Hepatocyte (in vitro differentiated cells): ENCODE measurements around the gene LRFN3. TPM values are rescaled to one million over a fixed set of nuclear protein-coding genes. Genes with fewer than 3 reads are reported as not detected.

ENCODE experiments used
- DNase-seq: peaks from one replicate; pipeline ENCODE4 v3.0.0-alpha.2; 2016; ENCODE audit warnings: low spot score
- H2AFZ ChIP-seq: fragments of 200-600 bp; sonication (generic); 2 replicates; pipeline ENCODE4 v1.6.0; 2016; ENCODE audit warnings: antibody characterized with exemption, mild to moderate bottlenecking
- H3K27ac ChIP-seq: fragments of 200-600 bp; sonication (generic); 2 replicates; pipeline ENCODE4 v1.5.1; 2016; ENCODE audit warnings: mild to moderate bottlenecking
- H3K27me3 ChIP-seq: fragments of 200-600 bp; sonication (generic); 2 replicates; pipeline ENCODE4 v1.6.1; 2016
- H3K36me3 ChIP-seq: fragments of 200-600 bp; sonication (generic); replicated peaks from 2 replicates; pipeline ENCODE4 v1.5.1; 2016; ENCODE audit warnings: low read depth; ENCODE audit not compliant: insufficient read depth
- H3K4me1 ChIP-seq: fragments of 200-600 bp; sonication (generic); 2 replicates; pipeline ENCODE4 v1.5.1; 2016; ENCODE audit warnings: mild to moderate bottlenecking, moderate library complexity; ENCODE audit not compliant: insufficient read depth
- H3K4me2 ChIP-seq: fragments of 200-600 bp; sonication (generic); 2 replicates; pipeline ENCODE4 v1.6.0; 2016
- H3K4me3 ChIP-seq: fragments of 200-600 bp; sonication (generic); 2 replicates; pipeline ENCODE4 v1.5.1; 2016; ENCODE audit warnings: mild to moderate bottlenecking
- H3K79me2 ChIP-seq: fragments of 200-600 bp; sonication (generic); 2 replicates; pipeline ENCODE4 v1.6.0; 2017; ENCODE audit warnings: mild to moderate bottlenecking
- H3K9me2 ChIP-seq: fragments of 200-600 bp; sonication (generic); replicated peaks from 2 replicates; pipeline ENCODE4 v1.6.0; 2017; ENCODE audit warnings: mild to moderate bottlenecking; ENCODE audit not compliant: insufficient read depth
- H3K9me3 ChIP-seq: fragments of 200-600 bp; sonication (generic); 2 replicates; pipeline ENCODE4 v1.5.1; 2016; ENCODE audit warnings: low read depth, mild to moderate bottlenecking
- H4K20me1 ChIP-seq: fragments of 200-600 bp; sonication (generic); 2 replicates; pipeline ENCODE4 v1.6.0; 2016; ENCODE audit warnings: mild to moderate bottlenecking; ENCODE audit not compliant: insufficient read depth, poor library complexity, severe bottlenecking
- CTCF ChIP-seq: fragments of 200-600 bp; sonication (generic); IDR thresholded peaks from 2 replicates; pipeline ENCODE4 v1.5.1; 2016; ENCODE audit warnings: antibody characterized with exemption, mild to moderate bottlenecking; ENCODE audit not compliant: poor library complexity
- EZH2 ChIP-seq: fragments of 200-600 bp; sonication (generic); IDR thresholded peaks from 2 replicates; pipeline ENCODE4 v1.6.1; 2016; ENCODE audit warnings: antibody characterized with exemption, mild to moderate bottlenecking, borderline replicate concordance
- EZH2phosphoT487 ChIP-seq: fragments of 200-600 bp; sonication (generic); IDR thresholded peaks from one replicate; pipeline ENCODE4 v1.6.1; 2018; ENCODE audit warnings: antibody characterized with exemption, mild to moderate bottlenecking, low read depth, moderate library complexity; ENCODE audit not compliant: unreplicated experiment, severe bottlenecking
- WGBS: methylation state at CpG from one replicate; pipeline ENCODE4 v1.1.6; 2016; ENCODE audit warnings: low lambda C conversion rate; ENCODE audit errors: missing lambda C conversion rate; 5-methylcytosine and 5-hydroxymethylcytosine counted together
- polyA plus RNA-seq: library from polyadenylated mRNA; unstranded; fragments of >200 nt; fragmentation: Nextera tagmentation; extraction: Ambion mirVana; gene quantifications from 2 replicates; pipeline ENCODE4 v1.2.1, GENCODE V29; 2016
- total RNA-seq: library from RNA; depleted of rRNA; stranded (reverse); fragments of >200 nt; gene quantifications from 2 replicates; pipeline ENCODE4 v1.2.3, GENCODE V29; 2014

LRFN3 gene
- total and polyA plus RNA-seq, 2 experiments from 2014 or later, result 4.7 to 19.2 TPM

GRCh38 chr19:35940839-35941238, 4.7 kb downstream of the LRFN3 start:
- Histone ChIP-seq H3K9me3 (no peaks in the 10 kb centered on the region), H3K27me3 (no peaks in the 10 kb centered on the region), H3K4me1 (no peaks in the 10 kb centered on the region), H3K79me2 (peaks cover 9% of the 10 kb centered on the region), H2AFZ (no peak overlapping the region), H3K9me2 (no peaks in the 10 kb centered on the region), H3K4me2 (no peak overlapping the region), H3K27ac (no peak overlapping the region), H4K20me1 (no peaks in the 10 kb centered on the region), H3K36me3 (no peaks in the 10 kb centered on the region), H3K4me3 (no peak overlapping the region)
- no peak for TF ChIP-seq EZH2
- no peak for TF ChIP-seq CTCF
- no peak for TF ChIP-seq EZH2phosphoT487
- WGBS, result 61% methylated on average over 4 of the region's 4 CpGs
- no peak for DNase-seq

- Histone ChIP-seq H3K27ac (no peak overlapping the region), H3K36me3 (no peaks in the 10 kb centered on the region), H3K9me3 (no peaks in the 10 kb centered on the region), H3K4me1 (no peaks in the 10 kb centered on the region), H3K4me3 (no peak overlapping the region), H3K4me2 (no peak overlapping the region), H2AFZ (no peak overlapping the region), H3K79me2 (no peaks in the 10 kb centered on the region), H3K27me3 (no peaks in the 10 kb centered on the region), H4K20me1 (no peaks in the 10 kb centered on the region), H3K9me2 (no peaks in the 10 kb centered on the region)
- 89% methylated on average over 3 of the region's 3 CpGs for WGBS
- no peak for DNase-seq
- TF ChIP-seq CTCF (no peak), EZH2 (no peak), EZH2phosphoT487 (no peak)
Measured at GRCh38 chr19:35942235-35942634, 6.1 kb downstream of the LRFN3 start.

- no peak overlapping the region for H3K27ac ChIP-seq
- 95% methylated on average over 9 of the region's 9 CpGs for WGBS
- no peaks in the 10 kb centered on the region for H3K9me2 ChIP-seq
- no peaks in the 10 kb centered on the region for H3K79me2 ChIP-seq
- no peaks in the 10 kb centered on the region for H3K4me1 ChIP-seq
- no peak for DNase-seq
- no peaks in the 10 kb centered on the region for H3K36me3 ChIP-seq
- H4K20me1 ChIP-seq, result no peaks in the 10 kb centered on the region
- no peak overlapping the region for H3K4me3 ChIP-seq
- no peak for TF ChIP-seq EZH2
- TF ChIP-seq EZH2phosphoT487, result no peak
- TF ChIP-seq CTCF, result no peak
- H2AFZ ChIP-seq, result no peak overlapping the region
- no peak overlapping the region for H3K4me2 ChIP-seq
- no peaks in the 10 kb centered on the region for H3K27me3 ChIP-seq
- no peaks in the 10 kb centered on the region for H3K9me3 ChIP-seq
Measured at GRCh38 chr19:35943321-35944301, 7.4 kb downstream of the LRFN3 start.
